ENCODE results near the gene RBM42. TPM values are rescaled to one million over a fixed set of nuclear protein-coding genes. Genes with fewer than 3 reads are reported as not detected.

The RBM42 gene
- total RNA-seq, 1 donor from 2014 or later, result 56.1 TPM

- TF ChIP-seq, protein P1, sequence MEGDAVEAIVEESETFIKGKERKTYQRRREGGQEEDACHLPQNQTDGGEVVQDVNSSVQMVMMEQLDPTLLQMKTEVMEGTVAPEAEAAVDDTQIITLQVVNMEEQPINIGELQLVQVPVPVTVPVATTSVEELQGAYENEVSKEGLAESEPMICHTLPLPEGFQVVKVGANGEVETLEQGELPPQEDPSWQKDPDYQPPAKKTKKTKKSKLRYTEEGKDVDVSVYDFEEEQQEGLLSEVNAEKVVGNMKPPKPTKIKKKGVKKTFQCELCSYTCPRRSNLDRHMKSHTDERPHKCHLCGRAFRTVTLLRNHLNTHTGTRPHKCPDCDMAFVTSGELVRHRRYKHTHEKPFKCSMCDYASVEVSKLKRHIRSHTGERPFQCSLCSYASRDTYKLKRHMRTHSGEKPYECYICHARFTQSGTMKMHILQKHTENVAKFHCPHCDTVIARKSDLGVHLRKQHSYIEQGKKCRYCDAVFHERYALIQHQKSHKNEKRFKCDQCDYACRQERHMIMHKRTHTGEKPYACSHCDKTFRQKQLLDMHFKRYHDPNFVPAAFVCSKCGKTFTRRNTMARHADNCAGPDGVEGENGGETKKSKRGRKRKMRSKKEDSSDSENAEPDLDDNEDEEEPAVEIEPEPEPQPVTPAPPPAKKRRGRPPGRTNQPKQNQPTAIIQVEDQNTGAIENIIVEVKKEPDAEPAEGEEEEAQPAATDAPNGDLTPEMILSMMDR (IDR thresholded peaks at IDR 0.05), result no peak
- no peaks in the 10 kb centered on the region for H3K27me3 ChIP-seq (ENCODE audit: low read depth)
- no peaks in the 10 kb centered on the region for H3K36me3 ChIP-seq
- no peak overlapping the region for H3K27ac ChIP-seq
- DNase-seq (no peak), ATAC-seq (no peak)
- intact Hi-C loops (cut with DNase I), result no loop called here
- peaks cover 6% of the 10 kb centered on the region for H3K4me1 ChIP-seq
- H3K4me3 ChIP-seq, result no peak overlapping the region
- H3K9me3 ChIP-seq, result peaks cover 6% of the 10 kb centered on the region
Observed at GRCh38 chr19:35607661-35608060, 21.2 kb upstream of the RBM42 start.

DNA sequence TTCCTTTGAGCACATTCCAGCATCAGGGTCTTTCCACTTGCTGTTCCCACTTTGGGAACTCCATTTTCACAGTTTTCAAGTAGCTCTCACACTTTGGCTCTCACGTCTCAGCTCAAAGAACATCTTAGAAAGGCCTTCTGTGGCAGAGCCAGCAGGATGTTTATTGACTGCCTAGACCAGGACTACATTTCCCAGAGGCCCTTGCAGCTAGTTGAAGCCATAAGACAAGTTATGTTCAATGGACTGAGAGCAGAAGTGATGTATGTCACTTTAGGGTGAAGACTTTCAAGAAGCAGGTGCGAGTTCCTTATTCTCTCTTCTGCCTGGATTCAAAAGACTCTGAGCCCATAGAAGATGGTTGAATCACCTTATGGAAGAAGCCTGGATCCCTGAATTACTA lies 20.6 kb upstream of the RBM42 start:
- Histone ChIP-seq H3K4me1 (peaks cover 11% of the 10 kb centered on the region), H3K9me3 (peaks cover 6% of the 10 kb centered on the region), H3K4me3 (no peak overlapping the region), H3K36me3 (no peaks in the 10 kb centered on the region), H3K27me3 (ENCODE audit: low read depth) (no peaks in the 10 kb centered on the region), H3K27ac (no peak overlapping the region)
- intact Hi-C loops (cut with DNase I), result no loop called here
- TF ChIP-seq, protein P1 (IDR thresholded peaks at IDR 0.05), result no peak
- ATAC-seq (no peak), DNase-seq (no peak)

GRCh38 chr19:35609851-35610353 lies 18.9 kb upstream of the RBM42 start:
- H3K36me3 ChIP-seq, result no peaks in the 10 kb centered on the region
- peaks cover 14% of the 10 kb centered on the region for H3K4me1 ChIP-seq
- H3K4me3 ChIP-seq, result no peak overlapping the region
- H3K9me3 ChIP-seq, result peaks cover 6% of the 10 kb centered on the region
- H3K27me3 ChIP-seq (ENCODE audit: low read depth), result no peaks in the 10 kb centered on the region
- intact Hi-C loops (cut with DNase I), result no loop called here
- no peak for DNase-seq
- peak in 1 of 2 donors; percentile 8 for ATAC-seq
- no peak overlapping the region for H3K27ac ChIP-seq
- TF ChIP-seq, protein P1 (IDR thresholded peaks at IDR 0.05), result no peak

DNA sequence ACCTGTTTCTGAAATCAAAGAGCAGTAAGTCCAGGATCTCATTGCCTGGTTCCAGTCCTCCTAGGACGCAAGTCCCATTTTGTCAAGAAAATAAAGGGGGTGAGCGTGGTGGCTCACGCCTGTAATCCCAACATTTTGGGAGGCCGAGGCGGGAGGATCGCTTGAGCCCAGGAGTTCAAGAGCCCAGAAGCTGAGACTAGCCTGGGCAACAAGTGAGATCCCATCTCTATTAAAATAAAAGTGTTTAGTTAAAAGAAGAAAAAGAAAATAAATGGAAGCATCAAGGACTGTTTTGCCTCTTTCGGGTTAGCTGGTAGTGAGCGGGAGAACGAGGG lies 16.6 kb upstream of the RBM42 start:
- no peaks in the 10 kb centered on the region for H3K27me3 ChIP-seq (ENCODE audit: low read depth)
- intact Hi-C loops (cut with DNase I), result no loop called here
- H3K27ac ChIP-seq, result peak overlapping the region; percentile 83
- H3K9me3 ChIP-seq, result peaks cover 5% of the 10 kb centered on the region
- TF ChIP-seq, protein P1 (IDR thresholded peaks at IDR 0.05), result no peak
- peaks cover 14% of the 10 kb centered on the region for H3K4me1 ChIP-seq
- ATAC-seq (no peak), DNase-seq (no peak)
- H3K4me3 ChIP-seq, result peak overlapping the region; percentile 91
- H3K36me3 ChIP-seq, result peaks cover 4% of the 10 kb centered on the region

DNA sequence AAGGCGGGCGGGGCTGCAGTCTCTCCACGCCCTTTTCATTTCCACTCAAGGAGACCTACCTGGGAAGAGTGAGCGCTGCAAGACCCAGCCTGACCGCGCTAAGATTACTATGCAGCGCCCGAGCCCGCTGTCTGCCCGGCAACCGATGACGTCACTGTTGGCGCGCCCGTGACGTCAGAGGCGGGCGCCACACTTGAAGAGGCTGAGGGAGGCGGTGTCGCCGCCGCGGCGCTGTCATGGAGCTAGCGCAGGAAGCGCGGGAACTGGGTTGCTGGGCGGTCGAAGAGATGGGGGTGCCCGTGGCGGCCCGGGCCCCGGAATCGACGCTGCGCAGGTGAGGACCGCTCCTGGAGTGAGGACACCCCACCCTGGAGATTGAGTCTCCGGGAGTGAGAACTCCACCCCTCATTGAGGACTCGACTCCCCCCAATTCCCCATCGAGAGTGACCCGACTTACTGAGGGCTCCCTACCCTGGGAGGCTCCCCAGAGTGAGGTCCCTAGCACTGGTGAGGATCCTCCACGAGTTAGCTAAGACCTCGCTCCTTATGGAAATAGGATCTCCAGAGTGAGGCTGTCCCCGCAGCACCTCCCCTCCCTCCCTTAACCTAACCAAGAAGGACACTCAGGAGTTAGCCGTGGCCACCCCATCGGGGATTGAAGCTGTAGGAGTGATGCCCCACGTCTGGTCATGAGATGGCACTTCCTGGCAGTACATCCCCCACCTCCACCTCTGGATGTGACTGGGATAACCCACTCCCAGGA lies 16.1 kb upstream of the RBM42 start, which contains the start of gene HAUS5:
Gene HAUS5 (plus strand): TSS at position 177 of the 763 bp plus-strand sequence. CDS start 60 bp downstream, at position 237.
- H3K27ac ChIP-seq, result peak within 1 kb of the TSS; percentile 83
- peak; percentile 95 for DNase-seq

More for the DNA sequence above, 16.1 kb upstream of the RBM42 start, which contains the start of gene HAUS5:
- Histone ChIP-seq H3K9me3 (no peaks in the 10 kb centered on the region), H3K4me1 (peaks cover 14% of the 10 kb centered on the region), H3K4me3 (peak within 1 kb of the TSS; percentile 91), H3K36me3 (peaks cover 8% of the 10 kb centered on the region), H3K27me3 (ENCODE audit: low read depth) (no peaks in the 10 kb centered on the region)
- peak; percentile 94 to 98 for ATAC-seq
- TF ChIP-seq, protein P1 (IDR thresholded peaks at IDR 0.05), result peak; percentile 9
- intact Hi-C loops (cut with DNase I), result no loop called here
